K562 (cell line): ENCODE measurements around the gene LIMD2. TPM values are rescaled to one million over a fixed set of nuclear protein-coding genes. Genes with fewer than 3 reads are reported as not detected.

Source experiments
- ATAC-seq: fragments of 200-7000 bp; cut with Tn5 transposase; 3 replicates; pipeline ENCODE4 v1.9.1; 2020; ENCODE audit warnings: moderate library complexity
- BruUV-seq: library from RNA; stranded (reverse); fragments of 400-500 nt; replicated peaks from 2 replicates; lab custom pipeline; 2021; lab: Mats Ljungman, UMichigan
- CTCF ChIA-PET: fragments of 300-600 bp; formaldehyde crosslinking; extraction: SDS; loops from one replicate; lab custom pipeline; 2021; ENCODE audit warnings: low intra/inter-chr PET ratio; lab: Yijun Ruan, JAX
- POLR2A ChIA-PET: fragments of 300-600, 350-650 bp; sonication (Branson Sonifier 250); formaldehyde crosslinking; extraction: SDS; loops from one replicate; lab custom pipeline; 2021; ENCODE audit warnings: antibody characterized with exemption, inconsistent platforms; lab: Yijun Ruan, JAX
- DNase-seq, 4 experiments: peaks; one replicate each; pipeline versions ENCODE4 v3.0.0 to v3.0.0-alpha.2; 2011 to 2018; ENCODE audit warnings: low spot score in 3 of 4, mixed read lengths in 3 of 4; ENCODE audit errors: extremely low read depth in 1 of 4
- FAIRE-seq: peaks from 2 replicates; lab custom pipeline; 2011; peaks lifted over from hg19 to GRCh38; lab: Jason Lieb, UNC
- H2AFZ ChIP-seq: 2 replicates; pipeline ENCODE4 v1.6.0; 2011; ENCODE audit warnings: low read depth, low read length, control low read depth, inconsistent platforms
- H3K27ac ChIP-seq: fragments of 200-600 bp; 3 replicates; pipeline ENCODE4 v1.8.0; 2011; ENCODE audit warnings: low read depth, mild to moderate bottlenecking, control low read depth, inconsistent platforms, low read length, moderate library complexity, mixed read lengths; ENCODE audit errors: extremely low read depth
- H3K27me3 ChIP-seq, 2 experiments: fragments of 300-600 bp in 1 of 2; 2 replicates in 1 of 2; 3 replicates in 1 of 2; pipeline versions ENCODE4 v1.6.0 to v1.8.0; 2011; ENCODE audit warnings: inconsistent platforms in 2 of 2, low read length in 2 of 2, mild to moderate bottlenecking in 1 of 2, mixed read lengths in 1 of 2, moderate library complexity in 1 of 2; ENCODE audit not compliant: control insufficient read depth in 2 of 2, insufficient read depth in 2 of 2
- H3K36me3 ChIP-seq: fragments of 300-600 bp; 3 replicates; pipeline ENCODE4 v1.8.0; 2011; ENCODE audit warnings: mild to moderate bottlenecking, low read length, inconsistent platforms; ENCODE audit not compliant: control insufficient read depth, insufficient read depth
- H3K4me1 ChIP-seq, 2 experiments: fragments of 200-600 bp in 1 of 2; replicated peaks in 1 of 2; 2 replicates in 1 of 2; 3 replicates in 1 of 2; pipeline versions ENCODE4 v1.5.1 to v1.8.0; 2011; ENCODE audit warnings: inconsistent platforms in 2 of 2, low read length in 2 of 2, mild to moderate bottlenecking in 1 of 2, mixed read lengths in 1 of 2, moderate library complexity in 1 of 2; ENCODE audit not compliant: control insufficient read depth in 2 of 2, insufficient read depth in 2 of 2
- H3K4me2 ChIP-seq: 2 replicates; pipeline ENCODE4 v1.6.1; 2011; ENCODE audit warnings: low read length, control low read depth, inconsistent platforms, mixed read lengths; ENCODE audit not compliant: insufficient read depth
- H3K4me3 ChIP-seq: fragments of 200-600 bp; sonication (generic), shearing (Covaris generic); 2 replicates; pipeline ENCODE4 v1.5.1; 2016; ENCODE audit warnings: control low read depth, inconsistent platforms
- H3K79me2 ChIP-seq: fragments of 200-600 bp; 3 replicates; pipeline ENCODE4 v1.8.0; 2011; ENCODE audit warnings: low read length, inconsistent platforms; ENCODE audit not compliant: control insufficient read depth, insufficient read depth
- H3K9ac ChIP-seq, 2 experiments: 2 replicates each; pipeline versions ENCODE4 v1.6.0 to v1.6.1; 2011; ENCODE audit warnings: low read depth in 2 of 2, low read length in 2 of 2, control low read depth in 1 of 2, inconsistent platforms in 1 of 2, mild to moderate bottlenecking in 1 of 2, mixed read lengths in 1 of 2; ENCODE audit not compliant: insufficient read depth in 1 of 2
- H3K9me1 ChIP-seq: one replicate; pipeline ENCODE4 v1.6.0; 2011; ENCODE audit warnings: inconsistent platforms, mild to moderate bottlenecking, low read length, moderate library complexity; ENCODE audit not compliant: control insufficient read depth, insufficient read depth
- H3K9me3 ChIP-seq: replicated peaks from 2 replicates; pipeline ENCODE4 v1.5.1; 2011; ENCODE audit warnings: low read depth, low read length, inconsistent platforms; ENCODE audit not compliant: control insufficient read depth, insufficient read depth
- H4K20me1 ChIP-seq: replicated peaks from 2 replicates; pipeline ENCODE4 v1.6.1; 2011; ENCODE audit warnings: low read length, inconsistent platforms, mixed read lengths; ENCODE audit not compliant: control insufficient read depth, insufficient read depth
- CBX1 ChIP-seq: sonication (generic); IDR thresholded peaks from 2 replicates; pipeline ENCODE4 v1.6.1; 2016; ENCODE audit warnings: antibody characterized with exemption, low read depth, mild to moderate bottlenecking
- ELF2 ChIP-seq: fragments of 250-450 bp; sonication (Bioruptor Pico); IDR thresholded peaks from 2 replicates; pipeline ENCODE4 v1.5.0; 2021; ENCODE audit warnings: mild to moderate bottlenecking
- ESRRA ChIP-seq: fragments of 450-650 bp; IDR thresholded peaks from 2 replicates; pipeline ENCODE4 v1.6.1; 2014; ENCODE audit warnings: low read depth, mild to moderate bottlenecking, moderate library complexity, borderline replicate concordance
- ETV1 ChIP-seq: fragments of 450-650 bp; conservative IDR thresholded peaks from 2 replicates; pipeline ENCODE4 v1.6.1; 2016; ENCODE audit warnings: missing genetic modification characterization, control low read depth, low read depth, missing compliant biosample characterization
- FOSL1 ChIP-seq: fragments of 200-800 bp; sonication (Bioruptor generic); conservative IDR thresholded peaks from 2 replicates; pipeline ENCODE4 v1.6.1; 2016; ENCODE audit warnings: missing genetic modification characterization, missing compliant biosample characterization
- KDM4B ChIP-seq, 2 experiments: fragments of 450-650 bp in 1 of 2; sonication (generic) in 1 of 2; IDR thresholded peaks; 2 replicates each; pipeline ENCODE4 v1.6.1; 2016 to 2017; ENCODE audit warnings: borderline replicate concordance in 2 of 2, antibody characterized with exemption in 1 of 2, low read depth in 1 of 2, mild to moderate bottlenecking in 1 of 2
- MTA2 ChIP-seq: fragments of 450-650 bp; IDR thresholded peaks from 2 replicates; pipeline ENCODE4 v1.6.1; 2016; ENCODE audit warnings: low read depth
- NFIC ChIP-seq: fragments of 450-650 bp; IDR thresholded peaks from 2 replicates; pipeline ENCODE4 v1.6.1; 2017; ENCODE audit warnings: mild to moderate bottlenecking, inconsistent platforms
- RB1 ChIP-seq: fragments of 450-650 bp; IDR thresholded peaks from 2 replicates; pipeline ENCODE4 v1.6.1; 2017; ENCODE audit warnings: low read depth, mild to moderate bottlenecking
- TBL1XR1 ChIP-seq, 2 experiments: IDR thresholded peaks; 2 replicates each; pipeline ENCODE4 v1.6.1; 2012; ENCODE audit warnings: improper control_type of control experiment in 2 of 2, low read length in 2 of 2, mild to moderate bottlenecking in 1 of 2
- TCF7L2 ChIP-seq: fragments of 150-350 bp; IDR thresholded peaks from 2 replicates; pipeline ENCODE4 v1.6.1; 2016; ENCODE audit warnings: low read depth, mild to moderate bottlenecking, low read length, moderate library complexity
- ZNF175 ChIP-seq: fragments of 200-800 bp; sonication (Bioruptor generic); IDR thresholded peaks from 2 replicates; pipeline ENCODE4 v1.6.1; 2016; ENCODE audit warnings: low read depth, mild to moderate bottlenecking, missing genetic modification characterization, missing compliant biosample characterization
- ZNF589 ChIP-seq: fragments of 200-800 bp; sonication (Bioruptor generic); IDR thresholded peaks from 2 replicates; pipeline ENCODE4 v1.6.1; 2016; ENCODE audit warnings: low read depth, missing genetic modification characterization, missing compliant biosample characterization
- WGBS: fragments of 100-300 bp; shearing (Covaris generic); methylation state at CpG from one replicate; pipeline ENCODE4 v1.1.6; 2016; ENCODE audit warnings: low coverage, mixed read lengths; ENCODE audit not compliant: insufficient coverage; ENCODE audit errors: missing lambda C conversion rate; 5-methylcytosine and 5-hydroxymethylcytosine counted together
- in situ Hi-C: fragments of 300-500 bp; cut with MboI; formaldehyde crosslinking; loops from 4 replicates; pipeline ENCODE4 v1.15.0; 2018; ENCODE audit warnings: inconsistent platforms, mixed read lengths
- intact Hi-C: fragments of 100-400 bp; cut with micrococcal nuclease; formaldehyde crosslinking; loops from 2 replicates; pipeline ENCODE4 v1.14.2; 2022
- polyA plus RNA-seq, 8 experiments: library from polyadenylated mRNA; depleted of rRNA in 4 of 8; stranded (reverse) in 5 of 8; unstranded in 3 of 8; fragments of >200 nt; fragmentation: Nextera tagmentation in 2 of 8; fragmentation: Illumina TruSeq in 1 of 8; extraction: Ambion mirVana in 2 of 8; extraction: Trizol in 1 of 8; gene quantifications; 2 replicates each; pipeline versions ENCODE4 v1.2.1 to v1.2.3, GENCODE V29; 2011 to 2014; ENCODE audit warnings: inconsistent platforms in 1 of 8, missing spikeins in 1 of 8
- total RNA-seq, 7 experiments: library from RNA; depleted of rRNA in 6 of 7; stranded (reverse); fragments of >200 nt in 6 of 7; fragmentation: Illumina TruSeq in 2 of 7; extraction: Trizol in 2 of 7; gene quantifications; 2 replicates each; pipeline versions ENCODE4 v1.2.1 to v1.2.3, GENCODE V29; 2011 to 2021; ENCODE audit warnings: low replicate concordance in 1 of 7

The LIMD2 gene
- total and polyA plus RNA-seq, 9 of the 15 experiments (the other 6 are each of a cell fraction or from before 2014, with no cell fraction given) = 0.07 to 11.2 (median 2.8) TPM

- peak in 1 of 2 experiments; percentile 39; a peak in 1 of 4 replicates for TF ChIP-seq TBL1XR1 (IDR thresholded peaks at IDR 0.05; ENCODE audit: low read length in 2 of 2)
- 0 out of 2 replicates have a peak, but pooled peaks have one; percentile 14 for TF ChIP-seq ETV1 (tag)
- TF ChIP-seq FOSL1 (tag) = peak; percentile 50
- TF ChIP-seq TCF7L2 = no peak
- TF ChIP-seq ZNF589 = no peak
- peak; percentile 54; the same call in 1 of the 2 replicates for TF ChIP-seq RB1
- TF ChIP-seq CBX1 = no peak
- peak; percentile 34; the same call in 1 of the 2 replicates for TF ChIP-seq ESRRA
- TF ChIP-seq, all 486 proteins: peak for 67
These were observed 24.0 kb downstream of the LIMD2 start (continued) for GRCh38 chr17:63675607-63676546.

DNA sequence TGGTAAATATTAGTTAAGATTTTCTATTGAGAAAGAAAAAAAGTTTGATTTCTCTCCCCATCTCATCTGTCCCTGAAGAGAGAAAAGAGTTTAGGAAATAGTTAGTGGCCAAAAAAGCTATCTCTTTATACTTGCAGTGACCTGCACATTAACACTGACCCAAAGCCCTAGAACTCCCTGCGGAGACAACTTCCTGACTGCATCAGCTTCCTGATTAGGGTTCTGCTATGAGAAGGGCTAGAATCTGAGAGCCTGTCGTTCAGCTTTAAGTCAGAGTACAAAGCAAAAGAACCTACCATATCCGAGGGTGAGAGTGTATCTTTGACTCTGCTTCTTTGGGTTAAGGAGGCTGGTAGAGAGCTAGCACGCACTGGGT, 24.7 kb downstream of the LIMD2 start:
- ATAC-seq (peak; percentile 73), DNase-seq (peak in 2 of 4 experiments; percentile 29 to 67), FAIRE-seq (peak; percentile 66)
- Histone ChIP-seq H3K4me3 (peak overlapping the region; percentile 3; the same call in 1 of the 2 replicates), H3K27me3 (no peaks in the 10 kb centered on the region), H3K9ac (peak overlapping the region; percentile 58 to 78; a peak in 3 of 4 replicates), H3K36me3 (peaks cover 9% of the 10 kb centered on the region; the same call in 2 of the 3 replicates), H4K20me1 (no peaks in the 10 kb centered on the region), H3K4me2 (peak overlapping the region; percentile 80), H3K79me2 (no peaks in the 10 kb centered on the region), H3K9me3 (no peaks in the 10 kb centered on the region), H3K27ac (peak overlapping the region; percentile 62), H3K9me1 (no peaks in the 10 kb centered on the region), H3K4me1 (peaks cover 10 to 24% of the 10 kb centered on the region in 2 experiments), H2AFZ (peak overlapping the region; percentile 89)
- intact Hi-C loops (loop anchor here (2.0 kb wide), 1 partner anchor 52 kb away; the partner anchor contains the start of gene MAP3K3), in situ Hi-C loops (no loop called here)
- ChIA-PET CTCF (no interaction called here), POLR2A (interaction anchor here (0.6 to 2.3 kb wide), 11 partner anchors 10 to 168 kb away, joined by 3 to 17 read pairs (median 3); partner anchors contain the start of genes MAP3K3 and SMARCD2)
- TF ChIP-seq MTA2 (no peak), ELF2 (CRISPR knock-in tag) (0 out of 2 replicates have a peak, but pooled peaks have one; percentile 12), ZNF175 (CRISPR knock-in tag) (0 out of 2 replicates have a peak, but pooled peaks have one; percentile 28), NFIC (no peak), KDM4B (IDR thresholded peaks at IDR 0.05; ENCODE audit: borderline replicate concordance in 2 of 2, low read depth in 1 of 2) (no peak)
- no TSS peak for BruUV-seq
- 8% methylated on average over 4 of the region's 4 CpGs for WGBS
